Measurements from ENCODE around the gene PRXL2A. TPM values are rescaled to one million over a fixed set of nuclear protein-coding genes. Genes with fewer than 3 reads are reported as not detected.

Gene PRXL2A
- total RNA-seq, 4 donors from 2014 or later, result 19.0 to 29.2 (median 22.5) TPM

GRCh38 chr10:80400136-80400804, 8.1 kb upstream of the PRXL2A start:
- TF ChIP-seq, protein P1, sequence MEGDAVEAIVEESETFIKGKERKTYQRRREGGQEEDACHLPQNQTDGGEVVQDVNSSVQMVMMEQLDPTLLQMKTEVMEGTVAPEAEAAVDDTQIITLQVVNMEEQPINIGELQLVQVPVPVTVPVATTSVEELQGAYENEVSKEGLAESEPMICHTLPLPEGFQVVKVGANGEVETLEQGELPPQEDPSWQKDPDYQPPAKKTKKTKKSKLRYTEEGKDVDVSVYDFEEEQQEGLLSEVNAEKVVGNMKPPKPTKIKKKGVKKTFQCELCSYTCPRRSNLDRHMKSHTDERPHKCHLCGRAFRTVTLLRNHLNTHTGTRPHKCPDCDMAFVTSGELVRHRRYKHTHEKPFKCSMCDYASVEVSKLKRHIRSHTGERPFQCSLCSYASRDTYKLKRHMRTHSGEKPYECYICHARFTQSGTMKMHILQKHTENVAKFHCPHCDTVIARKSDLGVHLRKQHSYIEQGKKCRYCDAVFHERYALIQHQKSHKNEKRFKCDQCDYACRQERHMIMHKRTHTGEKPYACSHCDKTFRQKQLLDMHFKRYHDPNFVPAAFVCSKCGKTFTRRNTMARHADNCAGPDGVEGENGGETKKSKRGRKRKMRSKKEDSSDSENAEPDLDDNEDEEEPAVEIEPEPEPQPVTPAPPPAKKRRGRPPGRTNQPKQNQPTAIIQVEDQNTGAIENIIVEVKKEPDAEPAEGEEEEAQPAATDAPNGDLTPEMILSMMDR (IDR thresholded peaks at IDR 0.05 in 4 of 5, conservative IDR thresholded peaks at IDR 0.05 in 1 of 5), result no peak
- no peak for TF ChIP-seq POLR2A (IDR thresholded peaks at IDR 0.05)
- Histone ChIP-seq H3K36me3 (no peaks in the 10 kb centered on the region), H3K4me1 (peaks cover 0 to 2% of the 10 kb centered on the region in 2 donors), H3K27ac (no peak overlapping the region), H3K9me3 (no peaks in the 10 kb centered on the region), H3K27me3 (no peaks in the 10 kb centered on the region), H3K4me3 (no peak overlapping the region)
- intact Hi-C loops (cut with DNase I; ENCODE audit: low total_unique reads) (no loop called here), in situ Hi-C loops (cut with MboI; ENCODE audit: low sequenced_read_pairs in 4 of 4) (no loop called here)
- no peak for ATAC-seq
- DNase-seq, result no peak

- in situ Hi-C loops (cut with MboI; ENCODE audit: low sequenced_read_pairs in 4 of 4), result no loop called here
- ATAC-seq (no peak), DNase-seq (no peak)
- peaks cover 15 to 18% of the 10 kb centered on the region in 2 donors for H3K4me1 ChIP-seq
- no peak for TF ChIP-seq POLR2A (IDR thresholded peaks at IDR 0.05)
- TF ChIP-seq, protein P1 (IDR thresholded peaks at IDR 0.05 in 4 of 5, conservative IDR thresholded peaks at IDR 0.05 in 1 of 5), result no peak
- no peak overlapping the region for H3K4me3 ChIP-seq
- no peaks in the 10 kb centered on the region for H3K9me3 ChIP-seq
- H3K27me3 ChIP-seq, result no peaks in the 10 kb centered on the region
- no peaks in the 10 kb centered on the region for H3K36me3 ChIP-seq
- intact Hi-C loops (cut with DNase I; ENCODE audit: low total_unique reads), result loop anchor here (5.0 kb wide), 1 partner anchor 47 kb away; the partner anchor contains the start of gene TSPAN14
- H3K27ac ChIP-seq, result peak overlapping the region in 3 of 4 donors; percentile 30 to 79 (median 56)
Measured at GRCh38 chr10:80405035-80405434, 3.3 kb upstream of the PRXL2A start.

- H3K4me3 ChIP-seq, result no peak overlapping the region
- no peak for TF ChIP-seq POLR2A (IDR thresholded peaks at IDR 0.05)
- TF ChIP-seq, protein P1 (IDR thresholded peaks at IDR 0.05 in 4 of 5, conservative IDR thresholded peaks at IDR 0.05 in 1 of 5), result no peak
- no peaks in the 10 kb centered on the region for H3K9me3 ChIP-seq
- H3K27ac ChIP-seq, result peak overlapping the region; percentile 30 to 79 (median 46)
- ATAC-seq (peak in 1 of 2 donors; percentile 67), DNase-seq (no peak)
- H3K36me3 ChIP-seq, result no peaks in the 10 kb centered on the region
- in situ Hi-C loops (cut with MboI; ENCODE audit: low sequenced_read_pairs in 4 of 4) (no loop called here), intact Hi-C loops (cut with DNase I; ENCODE audit: low total_unique reads) (loop anchor here (5.0 kb wide), 1 partner anchor 47 kb away; the partner anchor contains the start of gene TSPAN14)
- H3K4me1 ChIP-seq, result peaks cover 20 to 22% of the 10 kb centered on the region in 2 donors
- H3K27me3 ChIP-seq, result no peaks in the 10 kb centered on the region
Measured at GRCh38 chr10:80405626-80406025, 2.7 kb upstream of the PRXL2A start.

- TF ChIP-seq POLR2A (IDR thresholded peaks at IDR 0.05), result no peak
- TF ChIP-seq, protein P1 (IDR thresholded peaks at IDR 0.05 in 4 of 5, conservative IDR thresholded peaks at IDR 0.05 in 1 of 5), result no peak
- Histone ChIP-seq H3K27me3 (no peaks in the 10 kb centered on the region), H3K4me1 (peaks cover 20 to 25% of the 10 kb centered on the region in 2 donors), H3K36me3 (no peaks in the 10 kb centered on the region), H3K27ac (peak overlapping the region; percentile 30 to 79 (median 46)), H3K4me3 (no peak overlapping the region), H3K9me3 (no peaks in the 10 kb centered on the region)
- intact Hi-C loops (cut with DNase I; ENCODE audit: low total_unique reads) (loop anchor here (5.0 kb wide), 1 partner anchor 46 kb away; the partner anchor contains the start of gene TSPAN14), in situ Hi-C loops (cut with MboI; ENCODE audit: low sequenced_read_pairs in 4 of 4) (no loop called here)
- no peak for DNase-seq
- no peak for ATAC-seq
Measured at GRCh38 chr10:80406204-80406603, 2.1 kb upstream of the PRXL2A start.
